GM18520 (cell line): ENCODE measurements around the gene SDSL.

ENCODE experiments used
- ATAC-seq: cut with Tn5 transposase; IDR thresholded peaks from one replicate; pipeline ENCODE4 v1.9.1; 2021; ENCODE audit not compliant: unreplicated experiment

Gene SDSL

GRCh38 chr12:113418213-113418879 is 3.8 kb upstream of the SDSL start:
- no peak for ATAC-seq

DNA sequence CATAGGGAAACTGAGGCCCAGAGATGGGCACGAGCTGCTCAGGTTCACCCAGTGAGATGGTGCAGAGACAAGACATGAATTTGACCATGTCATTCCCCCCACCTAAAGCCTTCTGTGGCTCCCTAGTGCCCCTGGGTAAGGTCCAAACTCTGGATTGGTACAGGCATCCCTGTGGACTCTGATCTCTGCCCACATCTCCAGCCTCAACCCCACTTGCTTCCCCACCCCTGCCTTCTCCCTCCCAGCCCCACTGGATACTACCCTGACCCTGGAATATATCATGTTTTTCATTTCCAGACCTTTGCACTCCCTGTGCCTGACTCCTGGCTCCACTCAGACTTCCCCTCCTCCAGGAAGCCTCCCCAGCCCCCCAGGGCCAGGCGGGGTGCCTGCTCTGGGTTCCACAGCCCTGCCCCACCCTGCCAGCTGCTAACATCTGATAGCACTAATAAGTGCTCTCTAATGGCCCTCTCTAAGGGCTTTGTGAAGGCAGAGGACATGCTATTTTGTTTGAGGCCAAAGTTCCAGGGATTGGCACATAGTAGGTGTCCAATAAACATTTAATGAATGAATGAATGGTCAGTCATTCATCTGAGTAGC is 1.1 kb upstream of the SDSL start:
- ATAC-seq, result no peak

- no peak for ATAC-seq
These were observed 898 bp downstream of the SDSL start for GRCh38 chr12:113422886-113423669.

DNA sequence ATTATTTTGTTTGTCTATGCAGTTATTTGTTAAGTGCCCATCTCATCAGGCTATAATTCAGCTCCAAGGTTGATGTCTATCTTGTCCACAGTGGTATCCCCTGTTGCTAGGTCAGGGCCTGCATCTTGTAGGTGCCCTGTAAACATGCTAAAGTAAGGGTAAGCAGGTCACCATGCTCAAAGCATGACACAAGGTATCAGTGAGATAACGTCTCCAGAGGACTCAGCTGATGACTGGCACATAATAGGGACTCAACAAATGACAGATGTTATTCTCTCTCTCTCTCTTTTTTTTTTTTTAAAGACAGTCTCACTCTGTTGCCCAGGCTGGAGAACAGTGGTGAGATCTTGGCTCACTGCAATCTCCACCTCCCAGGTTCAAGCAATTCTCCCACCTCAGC is 2.3 kb downstream of the SDSL start:
- no peak for ATAC-seq

GRCh38 chr12:113424915-113425823 is 3.0 kb downstream of the SDSL start:
- ATAC-seq, result no peak

- no peak for ATAC-seq
These were observed 3.8 kb downstream of the SDSL start for GRCh38 chr12:113425960-113426453.

- ATAC-seq, result no peak
These were observed 5.7 kb downstream of the SDSL start for GRCh38 chr12:113427882-113428281.

DNA sequence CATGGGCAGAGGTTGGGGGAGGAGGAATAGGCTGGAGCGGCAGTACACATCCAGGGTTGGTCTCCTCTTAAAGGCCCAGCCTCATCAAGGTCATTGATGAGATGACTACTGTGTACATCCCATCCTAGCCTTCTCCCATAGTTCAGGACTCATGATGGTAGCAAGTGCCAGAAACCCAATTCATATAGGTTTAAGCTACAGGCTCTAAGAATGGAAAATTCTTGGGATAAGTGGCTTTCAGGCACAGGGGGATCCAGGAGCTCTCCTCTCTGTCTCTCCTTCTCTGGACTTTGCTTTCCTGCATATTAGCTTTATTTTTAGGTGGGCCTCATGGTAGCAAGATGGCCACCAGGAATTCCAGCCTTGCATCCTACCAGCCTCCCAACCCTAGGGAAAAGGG is 6.3 kb downstream of the SDSL start:
- ATAC-seq, result no peak

GRCh38 chr12:113432986-113433385 is 10.8 kb downstream of the SDSL start:
- no peak for ATAC-seq

GRCh38 chr12:113435367-113435766 is 13.2 kb downstream of the SDSL start:
- no peak for ATAC-seq

DNA sequence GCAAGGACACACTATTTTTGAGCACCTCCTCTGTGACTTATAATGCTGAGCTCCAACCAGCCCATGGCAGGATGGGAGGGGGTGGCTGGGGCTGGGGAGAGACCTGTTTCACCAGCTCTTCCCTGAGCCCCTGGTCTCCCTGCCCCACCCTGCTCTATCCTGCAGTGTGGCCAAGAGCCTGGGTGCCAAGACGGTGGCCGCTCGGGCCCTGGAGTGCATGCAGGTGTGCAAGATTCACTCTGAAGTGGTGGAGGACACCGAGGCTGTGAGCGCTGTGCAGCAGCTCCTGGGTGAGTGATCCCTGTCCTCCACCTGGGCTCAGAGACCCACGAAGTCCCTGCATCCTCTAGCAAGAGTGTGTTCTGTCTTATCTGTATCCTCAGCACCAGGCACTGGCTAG is 14.4 kb downstream of the SDSL start:
- no peak for ATAC-seq

GRCh38 chr12:113436993-113437728 is 15.0 kb downstream of the SDSL start:
- no peak for ATAC-seq

DNA sequence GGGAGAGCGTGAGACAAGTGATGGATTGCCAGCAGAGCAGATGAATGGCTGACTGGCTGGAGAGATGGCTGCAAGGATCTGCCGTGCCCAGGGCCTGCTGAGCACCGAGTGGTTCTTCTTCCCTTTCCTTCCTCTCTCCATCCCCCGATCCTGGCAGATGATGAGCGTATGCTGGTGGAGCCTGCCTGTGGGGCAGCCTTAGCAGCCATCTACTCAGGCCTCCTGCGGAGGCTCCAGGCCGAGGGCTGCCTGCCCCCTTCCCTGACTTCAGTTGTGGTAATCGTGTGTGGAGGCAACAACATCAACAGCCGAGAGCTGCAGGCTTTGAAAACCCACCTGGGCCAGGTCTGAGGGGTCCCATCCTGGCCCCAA is 15.5 kb downstream of the SDSL start:
- ATAC-seq, result no peak

GRCh38 chr12:113438523-113439300 is 16.5 kb downstream of the SDSL start:
- ATAC-seq, result no peak

DNA sequence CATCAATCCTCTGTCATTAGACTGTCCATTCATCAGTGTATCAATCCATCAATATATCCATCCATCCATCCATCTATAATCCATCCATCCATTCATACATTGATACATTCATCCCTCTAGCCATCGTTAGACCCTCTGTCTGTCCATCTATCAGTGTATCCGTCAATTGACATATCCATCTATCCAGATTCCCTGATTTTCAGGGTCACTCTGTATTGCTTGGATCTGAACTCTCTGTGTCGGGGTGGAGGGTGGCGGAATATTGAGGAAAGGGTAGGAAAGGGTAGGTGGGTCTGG is 17.1 kb downstream of the SDSL start:
- no peak for ATAC-seq

- no peak for ATAC-seq
These were observed 17.4 kb downstream of the SDSL start for GRCh38 chr12:113439606-113440030.

GRCh38 chr12:113440336-113440735 is 18.2 kb downstream of the SDSL start:
- no peak for ATAC-seq

GRCh38 chr12:113440947-113441782 is 19.0 kb downstream of the SDSL start:
- ATAC-seq, result no peak

GRCh38 chr12:113443030-113443539 is 20.9 kb downstream of the SDSL start:
- no peak for ATAC-seq
